Kidney epithelial cell (primary cell): Measurements from ENCODE around the gene ZNF782. TPM values are rescaled to one million over a fixed set of nuclear protein-coding genes. Genes with fewer than 3 reads are reported as not detected.
"Not testable (repeated sequence)": the region's sequence is repeated elsewhere in the genome, so short reads cannot be mapped to it uniquely, and the experiment has no call there.

Experiments
- DNase-seq: peaks from one replicate; pipeline ENCODE4 v3.0.0-alpha.2; 2010; ENCODE audit warnings: low read depth
- H3K27me3 ChIP-seq: 2 replicates; pipeline ENCODE4 v1.6.0; 2011; ENCODE audit warnings: low read length; ENCODE audit not compliant: control insufficient read depth, insufficient read depth
- H3K36me3 ChIP-seq: 2 replicates; pipeline ENCODE4 v1.5.1; 2011; ENCODE audit warnings: low read length; ENCODE audit not compliant: control insufficient read depth, insufficient read depth
- H3K4me3 ChIP-seq: 2 replicates; pipeline ENCODE4 v1.5.1; 2011; ENCODE audit warnings: low read depth, mild to moderate bottlenecking, control low read depth, low read length
- total RNA-seq: library from RNA; depleted of rRNA; stranded (reverse); fragments of >200 nt; gene quantifications from 2 replicates; pipeline ENCODE4 v1.2.3, GENCODE V29; 2015
- TF ChIP-seq, protein P1 (sequence below): IDR thresholded peaks from 2 replicates; pipeline ENCODE4 v1.5.1; 2011; ENCODE audit warnings: mild to moderate bottlenecking, moderate library complexity, low read length, control low read depth, inconsistent platforms; ENCODE audit not compliant: insufficient read depth, poor library complexity, severe bottlenecking

ZNF782 gene
- total RNA-seq, 1 donor from 2014 or later: 3.9 TPM

DNA sequence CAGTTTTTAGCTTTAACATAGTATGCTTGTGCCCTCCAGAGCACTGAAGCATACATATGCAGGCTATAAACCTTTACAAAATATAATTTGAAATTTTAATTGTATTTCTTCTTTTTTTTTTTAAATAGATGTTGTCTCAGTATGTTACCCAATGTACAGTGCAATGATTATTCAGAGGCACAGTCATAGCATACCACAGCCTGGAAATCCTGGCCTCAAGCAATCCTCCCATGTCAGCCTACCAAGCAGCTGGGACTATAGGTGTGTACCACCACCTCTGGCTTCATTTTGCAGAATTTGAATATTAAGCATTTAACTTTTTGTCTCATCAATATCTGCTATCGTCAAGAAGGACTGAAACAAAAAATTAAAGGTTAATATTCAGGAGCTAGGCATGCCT lies 16.9 kb upstream of the ZNF782 start:
- no peaks in the 10 kb centered on the region for H3K36me3 ChIP-seq
- TF ChIP-seq, protein P1, sequence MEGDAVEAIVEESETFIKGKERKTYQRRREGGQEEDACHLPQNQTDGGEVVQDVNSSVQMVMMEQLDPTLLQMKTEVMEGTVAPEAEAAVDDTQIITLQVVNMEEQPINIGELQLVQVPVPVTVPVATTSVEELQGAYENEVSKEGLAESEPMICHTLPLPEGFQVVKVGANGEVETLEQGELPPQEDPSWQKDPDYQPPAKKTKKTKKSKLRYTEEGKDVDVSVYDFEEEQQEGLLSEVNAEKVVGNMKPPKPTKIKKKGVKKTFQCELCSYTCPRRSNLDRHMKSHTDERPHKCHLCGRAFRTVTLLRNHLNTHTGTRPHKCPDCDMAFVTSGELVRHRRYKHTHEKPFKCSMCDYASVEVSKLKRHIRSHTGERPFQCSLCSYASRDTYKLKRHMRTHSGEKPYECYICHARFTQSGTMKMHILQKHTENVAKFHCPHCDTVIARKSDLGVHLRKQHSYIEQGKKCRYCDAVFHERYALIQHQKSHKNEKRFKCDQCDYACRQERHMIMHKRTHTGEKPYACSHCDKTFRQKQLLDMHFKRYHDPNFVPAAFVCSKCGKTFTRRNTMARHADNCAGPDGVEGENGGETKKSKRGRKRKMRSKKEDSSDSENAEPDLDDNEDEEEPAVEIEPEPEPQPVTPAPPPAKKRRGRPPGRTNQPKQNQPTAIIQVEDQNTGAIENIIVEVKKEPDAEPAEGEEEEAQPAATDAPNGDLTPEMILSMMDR: no peak
- DNase-seq: no peak
- no peak overlapping the region for H3K4me3 ChIP-seq
- no peaks in the 10 kb centered on the region for H3K27me3 ChIP-seq

DNA sequence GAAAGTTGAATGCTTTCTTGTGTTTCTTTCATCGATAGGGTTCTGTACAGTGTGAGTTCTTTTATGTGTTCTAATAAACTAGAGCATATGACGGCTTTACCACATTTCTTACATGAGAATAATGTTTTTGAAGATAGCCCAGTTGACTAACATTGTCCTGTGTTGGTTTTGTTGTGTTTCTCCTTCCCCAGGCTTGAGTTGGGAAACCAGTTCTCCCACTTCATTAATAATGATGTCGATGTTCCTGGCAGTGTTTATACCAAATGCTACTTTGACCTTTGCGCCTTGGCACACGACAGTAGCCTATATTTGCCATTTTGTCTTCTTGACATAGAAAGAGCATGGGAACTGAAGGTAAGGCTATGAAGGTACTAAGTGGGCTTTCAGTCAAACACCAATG lies 14.4 kb upstream of the ZNF782 start:
- Histone ChIP-seq H3K27me3 (no peaks in the 10 kb centered on the region), H3K36me3 (no peaks in the 10 kb centered on the region), H3K4me3 (no peak overlapping the region)
- no peak for DNase-seq
- TF ChIP-seq, protein P1: no peak

DNA sequence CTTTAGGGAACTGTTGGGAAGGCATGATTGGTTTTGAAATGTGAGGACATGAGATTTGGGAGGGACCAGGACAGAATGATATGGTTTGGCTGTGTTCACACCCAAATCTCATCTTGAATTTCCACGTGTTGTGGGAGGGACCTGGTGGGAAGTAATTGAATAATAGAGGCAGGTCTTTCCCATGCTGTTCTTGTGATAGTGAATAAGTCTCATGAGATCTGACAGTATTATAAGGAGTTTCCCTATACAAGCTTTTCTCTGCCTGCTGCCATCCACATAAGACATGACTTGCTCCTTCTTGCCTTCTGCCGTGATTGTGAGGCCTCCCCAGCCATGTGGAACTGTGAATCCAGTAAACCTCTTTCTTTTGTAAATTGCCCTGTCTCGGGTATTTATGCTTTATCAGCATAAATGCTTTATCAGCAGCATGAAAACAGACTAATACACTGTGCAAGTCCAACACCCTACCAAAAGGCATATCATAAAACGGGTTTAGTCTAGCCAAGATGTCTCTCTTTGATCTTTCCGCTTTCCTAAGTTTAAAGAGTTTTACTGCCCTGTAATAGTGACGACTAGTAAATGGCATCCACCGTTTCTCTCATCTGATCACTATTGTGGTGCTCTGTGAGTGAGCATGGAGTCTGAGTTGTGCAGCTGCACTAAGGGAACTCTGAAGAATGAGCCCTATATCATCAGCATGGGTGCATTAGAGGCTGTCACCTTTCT lies 12.9 kb upstream of the ZNF782 start:
- TF ChIP-seq, protein P1: no peak
- Histone ChIP-seq H3K4me3 (no peak overlapping the region), H3K36me3 (no peaks in the 10 kb centered on the region), H3K27me3 (no peaks in the 10 kb centered on the region)
- DNase-seq: no peak

DNA sequence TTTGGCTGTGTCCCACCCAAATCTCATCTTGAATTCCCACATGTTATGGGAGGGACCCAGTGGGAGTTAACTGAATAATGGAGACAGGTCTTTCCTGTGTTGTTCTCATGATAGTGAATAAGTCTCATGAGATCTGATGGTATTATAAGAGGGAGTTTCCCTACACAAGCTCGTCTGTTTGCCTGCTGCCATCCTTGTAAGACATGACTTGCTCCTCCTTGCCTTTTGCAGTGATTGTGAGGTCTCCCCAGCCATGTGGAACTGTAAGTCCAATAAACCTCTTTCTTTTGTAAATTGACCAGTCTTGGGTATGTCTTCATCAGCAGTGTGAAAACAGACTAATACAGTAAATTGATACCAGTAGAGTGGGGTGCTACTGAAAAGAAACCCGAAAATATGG lies 10.9 kb upstream of the ZNF782 start:
- H3K27me3 ChIP-seq, DNase-seq, H3K4me3 ChIP-seq, H3K36me3 ChIP-seq: not testable (repeated sequence)

DNA sequence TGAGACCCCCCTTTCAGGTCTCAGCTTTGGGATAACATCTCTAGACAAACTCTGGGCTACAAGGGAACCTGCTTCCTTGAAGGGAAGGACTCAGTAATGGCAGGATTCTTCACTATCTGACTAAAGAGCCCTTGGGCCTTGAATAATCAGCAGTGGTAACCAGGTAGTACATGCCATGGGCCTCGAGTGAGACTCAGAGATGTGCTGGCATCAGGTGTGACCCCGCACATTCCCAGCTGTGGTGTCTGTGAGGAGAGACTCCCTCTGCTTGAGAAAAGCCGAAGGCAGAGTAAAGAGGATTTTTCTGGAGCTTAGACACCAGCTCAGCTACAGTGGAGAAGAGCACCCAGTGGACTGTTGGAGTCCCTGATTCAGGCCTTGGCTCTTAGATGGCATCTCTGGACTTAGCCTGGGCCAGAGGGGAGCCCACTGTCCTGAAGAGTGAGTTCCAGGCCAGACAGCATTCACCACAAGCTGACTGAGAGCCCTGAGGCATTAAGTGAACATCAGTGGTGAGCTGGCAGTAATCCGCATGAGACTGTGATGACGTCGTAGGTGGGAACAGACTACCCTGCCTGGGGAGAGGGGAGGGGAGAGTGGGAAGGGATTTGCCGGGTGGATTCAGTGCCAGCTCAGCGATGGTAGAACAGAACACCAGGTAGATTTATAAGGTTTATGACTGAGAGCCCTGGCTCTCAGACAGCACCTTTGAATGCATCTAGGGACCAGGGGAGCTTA lies 5.3 kb upstream of the ZNF782 start:
- Histone ChIP-seq H3K27me3 (no peaks in the 10 kb centered on the region), H3K36me3 (no peaks in the 10 kb centered on the region), H3K4me3 (no peak overlapping the region)
- TF ChIP-seq, protein P1: no peak
- DNase-seq: peak; percentile 66

DNA sequence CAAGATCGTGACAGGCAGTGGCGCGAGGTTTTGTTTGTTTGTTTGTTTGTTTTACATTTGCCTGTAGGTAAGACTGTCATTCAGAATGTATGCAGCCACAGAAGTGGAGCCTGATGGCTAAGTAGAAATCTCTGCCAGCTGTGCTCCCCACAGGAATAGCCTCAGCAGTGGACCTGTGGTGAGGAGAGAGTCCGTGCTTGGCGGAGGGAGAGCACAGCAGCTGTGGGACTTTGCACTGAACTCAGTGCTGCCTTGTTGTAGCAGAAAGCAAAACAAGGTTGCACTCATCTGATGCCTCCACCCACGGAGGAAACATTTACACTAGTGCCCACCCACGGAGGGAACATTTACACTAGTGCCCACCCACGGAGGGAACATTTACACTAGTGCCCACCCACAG lies 4.4 kb upstream of the ZNF782 start:
- Histone ChIP-seq H3K4me3 (no peak overlapping the region), H3K27me3 (no peaks in the 10 kb centered on the region), H3K36me3 (no peaks in the 10 kb centered on the region)
- TF ChIP-seq, protein P1: no peak
- no peak for DNase-seq
